ENCODE data around the gene NKX2-2. TPM values are rescaled to one million over a fixed set of nuclear protein-coding genes. Genes with fewer than 3 reads are reported as not detected.

NKX2-2 gene
- total and polyA plus RNA-seq, 4 donors = not detected

DNA sequence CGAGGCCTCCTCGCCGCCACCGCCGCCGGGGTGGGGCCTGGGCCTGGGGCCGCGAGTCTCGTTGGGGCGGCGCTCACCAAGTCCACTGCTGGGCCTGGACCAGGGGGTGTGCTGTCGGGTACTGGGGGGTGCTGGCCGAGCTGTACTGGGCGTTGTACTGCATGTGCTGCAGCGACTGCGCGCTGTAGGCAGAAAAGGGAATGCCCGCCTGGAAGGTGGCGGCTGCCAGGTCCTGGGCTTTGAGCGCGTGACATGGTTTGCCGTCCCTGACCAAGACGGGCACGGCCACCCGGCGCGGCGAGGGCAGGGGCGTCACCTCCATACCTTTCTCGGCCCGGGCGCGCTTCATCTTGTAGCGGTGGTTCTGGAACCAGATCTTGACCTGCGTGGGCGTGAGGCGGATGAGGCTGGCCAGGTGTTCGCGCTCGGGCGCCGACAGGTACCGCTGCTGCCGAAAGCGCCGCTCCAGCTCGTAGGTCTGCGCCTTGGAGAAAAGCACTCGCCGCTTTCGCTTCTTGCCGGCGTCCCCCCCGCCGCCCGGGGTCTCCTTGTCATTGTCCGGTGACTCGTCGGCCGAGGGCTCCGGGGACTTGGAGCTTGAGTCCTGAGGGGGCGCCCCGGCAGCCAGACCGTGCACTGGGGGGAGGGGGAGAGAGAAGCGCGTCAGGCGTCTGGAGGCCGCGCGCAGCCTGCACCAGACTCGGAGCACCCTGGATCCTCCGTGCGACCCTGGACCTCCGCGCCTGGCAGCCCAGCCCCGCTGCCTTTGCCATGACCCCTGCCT, 1.8 kb downstream of the NKX2-2 start:
- H3K4me3 ChIP-seq (ENCODE audit: low read depth in 1 of 3, low read length in 3 of 3) = peak overlapping the region in 2 of 3 donors; percentile 10 to 47
- no peaks in the 10 kb centered on the region for H3K36me3 ChIP-seq (ENCODE audit: control insufficient read depth in 4 of 4, insufficient read depth in 3 of 4, low read depth in 1 of 4, low read length in 3 of 4)
- H3K9me3 ChIP-seq (ENCODE audit: control insufficient read depth in 4 of 4, low read length in 3 of 4) = no peaks in the 10 kb centered on the region
- WGBS = 5% methylated on average over 76 of the region's 76 CpGs
- no peak overlapping the region for H3K27ac ChIP-seq (ENCODE audit: low read depth in 1 of 2, low read length in 2 of 2)
- no peak overlapping the region for H3K9ac ChIP-seq (ENCODE audit: low read depth in 1 of 2, low read length in 2 of 2)
- DNase-seq (ENCODE audit: low spot score) = no peak
- peaks cover 18 to 39% (median 27%) of the 10 kb centered on the region in 4 donors for H3K27me3 ChIP-seq (ENCODE audit: control insufficient read depth in 4 of 4, insufficient read depth in 4 of 4, low read length in 3 of 4)
- TF ChIP-seq ATF3 (IDR thresholded peaks at IDR 0.05) (no peak), EGR1 (IDR thresholded peaks at IDR 0.05; ENCODE audit: low read depth in 2 of 2) (peak in 1 of 2 donors; percentile 28)
- H3K4me1 ChIP-seq (ENCODE audit: control insufficient read depth in 4 of 4, insufficient read depth in 4 of 4, low read length in 3 of 4) = peaks cover 33 to 58% (median 39%) of the 10 kb centered on the region in 4 donors

GRCh38 chr20:21511485-21511849, 2.4 kb downstream of the NKX2-2 start:
- H3K27me3 ChIP-seq (ENCODE audit: control insufficient read depth in 4 of 4, insufficient read depth in 4 of 4, low read length in 3 of 4) = peaks cover 18 to 38% (median 28%) of the 10 kb centered on the region in 4 donors
- 18% methylated on average over 18 of the region's 18 CpGs for WGBS
- no peak for DNase-seq (ENCODE audit: low spot score)
- no peaks in the 10 kb centered on the region for H3K9me3 ChIP-seq (ENCODE audit: control insufficient read depth in 4 of 4, low read length in 3 of 4)
- H3K36me3 ChIP-seq (ENCODE audit: control insufficient read depth in 4 of 4, insufficient read depth in 3 of 4, low read depth in 1 of 4, low read length in 3 of 4) = no peaks in the 10 kb centered on the region
- H3K4me1 ChIP-seq (ENCODE audit: control insufficient read depth in 4 of 4, insufficient read depth in 4 of 4, low read length in 3 of 4) = peaks cover 34 to 61% (median 42%) of the 10 kb centered on the region in 4 donors
- no peak for TF ChIP-seq HNF4A (conservative IDR thresholded peaks at IDR 0.05)
- TF ChIP-seq SP1 (IDR thresholded peaks at IDR 0.05) = no peak
- no peak for TF ChIP-seq RAD21 (IDR thresholded peaks at IDR 0.05)
- H3K9ac ChIP-seq (ENCODE audit: low read depth in 1 of 2, low read length in 2 of 2) = no peak overlapping the region
- H3K27ac ChIP-seq (ENCODE audit: low read depth in 1 of 2, low read length in 2 of 2) = no peak overlapping the region
- peak overlapping the region in 1 of 3 donors; percentile 47 for H3K4me3 ChIP-seq (ENCODE audit: low read depth in 1 of 3, low read length in 3 of 3)

DNA sequence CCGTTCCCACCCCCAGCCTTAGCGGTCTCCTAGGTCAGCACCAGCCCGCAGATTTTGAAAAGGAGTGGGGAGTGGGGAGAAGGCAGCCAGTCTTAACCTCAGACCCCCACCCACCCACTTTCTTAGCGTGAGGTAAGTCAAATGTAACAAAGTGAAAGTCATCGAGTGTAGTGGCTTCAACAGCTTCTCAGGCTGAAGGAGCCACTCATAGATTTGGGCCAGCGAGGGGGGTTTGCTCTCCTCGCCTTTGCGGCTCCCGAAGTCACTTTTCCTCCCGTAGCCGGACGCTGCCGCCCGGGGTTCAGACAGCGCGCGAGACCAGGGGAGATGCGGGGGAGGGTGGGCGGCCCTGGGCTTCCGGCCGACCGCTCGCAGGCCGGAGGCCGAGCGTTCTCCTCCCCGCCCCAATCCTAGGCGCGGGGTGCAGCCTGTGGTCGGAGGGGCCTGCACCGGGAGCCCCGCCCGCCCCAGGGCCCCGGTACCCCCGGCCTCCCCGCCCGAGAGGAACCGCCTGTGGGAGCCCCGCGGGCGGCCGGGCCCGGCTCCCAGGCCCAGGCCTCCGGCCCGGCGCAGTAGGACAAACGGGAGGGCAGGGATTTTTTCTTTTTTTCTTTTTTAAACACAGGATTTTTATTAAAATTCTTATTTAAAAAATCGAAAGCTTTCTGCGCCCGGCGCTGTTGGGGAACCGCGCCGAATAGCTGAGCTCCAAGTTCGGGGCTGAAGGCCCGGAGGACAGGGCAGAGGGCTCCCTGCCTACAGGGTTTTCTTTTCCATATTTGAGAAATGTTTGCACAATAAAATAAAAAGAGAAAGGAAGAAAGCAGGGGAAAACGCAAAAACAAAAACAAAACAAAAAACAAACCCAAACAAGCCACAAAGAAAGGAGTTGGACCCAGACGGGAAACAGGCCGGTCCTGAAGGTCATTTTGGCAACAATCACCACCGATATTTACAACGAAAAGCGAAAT, 3.2 kb downstream of the NKX2-2 start:
- Histone ChIP-seq H3K4me3 (ENCODE audit: low read depth in 1 of 3, low read length in 3 of 3) (peak overlapping the region in 2 of 3 donors; percentile 46 to 55), H3K9ac (ENCODE audit: low read depth in 1 of 2, low read length in 2 of 2) (no peak overlapping the region)

DNA sequence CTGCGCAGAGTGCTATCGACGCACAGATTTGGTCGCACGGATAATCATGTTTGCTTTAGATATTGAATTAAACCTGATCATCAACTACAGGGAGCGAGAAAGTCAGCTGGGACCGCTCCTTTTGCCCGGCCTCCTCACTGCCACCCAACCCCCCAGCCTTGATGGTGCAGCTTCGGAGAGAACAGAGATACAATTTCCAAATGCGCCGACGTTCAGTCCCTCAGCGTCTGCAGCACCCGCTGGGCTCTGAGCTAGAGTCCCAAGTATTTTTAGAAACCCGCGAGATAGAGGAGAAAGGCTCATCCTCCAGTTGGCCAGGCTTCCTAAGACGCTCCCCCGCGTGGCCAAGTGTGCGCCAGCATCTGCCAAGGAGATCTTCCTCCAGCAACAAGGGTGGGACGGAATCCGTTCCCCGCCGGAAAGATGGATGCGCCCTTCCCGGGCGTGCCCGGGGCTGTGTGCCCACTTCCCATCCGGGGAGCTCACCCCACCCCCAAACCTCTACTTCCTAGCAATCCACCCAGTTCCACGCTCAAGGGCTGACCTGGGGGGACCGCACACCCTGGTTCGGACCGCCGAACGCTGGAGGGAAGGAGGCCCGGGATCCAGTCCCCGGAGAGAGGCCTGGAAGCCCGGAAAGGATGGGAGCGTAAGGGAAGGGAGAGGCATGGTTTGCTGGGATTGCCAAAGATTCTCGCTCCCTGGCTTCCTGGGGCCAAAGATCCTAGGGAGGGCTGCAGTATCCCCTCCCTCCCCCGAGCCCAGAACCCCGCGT, 4.1 kb downstream of the NKX2-2 start:
- H3K4me1 ChIP-seq (ENCODE audit: control insufficient read depth in 4 of 4, insufficient read depth in 4 of 4, low read length in 3 of 4) = peaks cover 38 to 70% (median 51%) of the 10 kb centered on the region in 4 donors
- WGBS = 3% methylated on average over 43 of the region's 43 CpGs
- no peak for TF ChIP-seq REST (IDR thresholded peaks at IDR 0.05)

More for the DNA sequence above, 3.2 kb downstream of the NKX2-2 start:
- 11% methylated on average over 62 of the region's 62 CpGs for WGBS
- no peaks in the 10 kb centered on the region for H3K9me3 ChIP-seq (ENCODE audit: control insufficient read depth in 4 of 4, low read length in 3 of 4)
- H3K36me3 ChIP-seq (ENCODE audit: control insufficient read depth in 4 of 4, insufficient read depth in 3 of 4, low read depth in 1 of 4, low read length in 3 of 4) = no peaks in the 10 kb centered on the region
- no peak for DNase-seq (ENCODE audit: low spot score)
- peaks cover 42 to 64% (median 46%) of the 10 kb centered on the region in 4 donors for H3K4me1 ChIP-seq (ENCODE audit: control insufficient read depth in 4 of 4, insufficient read depth in 4 of 4, low read length in 3 of 4)
- H3K27me3 ChIP-seq (ENCODE audit: control insufficient read depth in 4 of 4, insufficient read depth in 4 of 4, low read length in 3 of 4) = peaks cover 16 to 37% (median 25%) of the 10 kb centered on the region in 4 donors
- H3K27ac ChIP-seq (ENCODE audit: low read depth in 1 of 2, low read length in 2 of 2) = no peak overlapping the region
- TF ChIP-seq JUND (IDR thresholded peaks at IDR 0.05) (no peak), NR2F2 (IDR thresholded peaks at IDR 0.05) (no peak), YY1 (IDR thresholded peaks at IDR 0.05) (no peak)

More for the DNA sequence above, 4.1 kb downstream of the NKX2-2 start:
- no peak overlapping the region for H3K9ac ChIP-seq (ENCODE audit: low read depth in 1 of 2, low read length in 2 of 2)
- H3K27me3 ChIP-seq (ENCODE audit: control insufficient read depth in 4 of 4, insufficient read depth in 4 of 4, low read length in 3 of 4) = peaks cover 13 to 34% (median 25%) of the 10 kb centered on the region in 4 donors
- no peak for DNase-seq (ENCODE audit: low spot score)
- no peaks in the 10 kb centered on the region for H3K36me3 ChIP-seq (ENCODE audit: control insufficient read depth in 4 of 4, insufficient read depth in 3 of 4, low read depth in 1 of 4, low read length in 3 of 4)
- peak overlapping the region in 2 of 3 donors; percentile 46 to 55 for H3K4me3 ChIP-seq (ENCODE audit: low read depth in 1 of 3, low read length in 3 of 3)
- H3K9me3 ChIP-seq (ENCODE audit: control insufficient read depth in 4 of 4, low read length in 3 of 4) = no peaks in the 10 kb centered on the region
- no peak overlapping the region for H3K27ac ChIP-seq (ENCODE audit: low read depth in 1 of 2, low read length in 2 of 2)

Data from liver (tissue), 9 donors.